SJCRH30 (cell line): ENCODE results near the gene RWDD4. TPM values are rescaled to one million over a fixed set of nuclear protein-coding genes. Genes with fewer than 3 reads are reported as not detected.

Source experiments
- DNase-seq, 2 experiments: peaks; one replicate each; pipeline ENCODE4 v3.0.0-alpha.2; 2015 to 2020
- H3K27ac ChIP-seq: fragments of 250-450 bp; sonication (Bioruptor Pico); 2 replicates; pipeline ENCODE4 v1.5.1; 2020; ENCODE audit warnings: mild to moderate bottlenecking, moderate library complexity
- H3K27me3 ChIP-seq: fragments of 250-450 bp; sonication (Bioruptor Pico); 2 replicates; pipeline ENCODE4 v1.5.1; 2020; ENCODE audit warnings: mild to moderate bottlenecking, moderate library complexity
- H3K36me3 ChIP-seq: fragments of 250-450 bp; sonication (Bioruptor Pico); 2 replicates; pipeline ENCODE4 v1.5.1; 2020; ENCODE audit warnings: mild to moderate bottlenecking, moderate library complexity
- H3K4me1 ChIP-seq: fragments of 250-450 bp; sonication (Bioruptor Pico); 2 replicates; pipeline ENCODE4 v1.5.1; 2020; ENCODE audit warnings: mild to moderate bottlenecking, moderate library complexity
- H3K4me3 ChIP-seq: fragments of 250-450 bp; sonication (Bioruptor Pico); 2 replicates; pipeline ENCODE4 v1.5.1; 2020; ENCODE audit warnings: mild to moderate bottlenecking, moderate library complexity
- H3K9me3 ChIP-seq: fragments of 250-450 bp; sonication (Bioruptor Pico); replicated peaks from 2 replicates; pipeline ENCODE4 v1.5.1; 2020; ENCODE audit warnings: mild to moderate bottlenecking, moderate library complexity
- total RNA-seq: library from RNA; depleted of rRNA; stranded (reverse); fragments of >200 nt; shearing (Covaris generic); gene quantifications from 2 replicates; pipeline ENCODE4 v1.2.3, GENCODE V29; 2014

Gene RWDD4
- total RNA-seq, 1 experiment from 2014 or later = 26.3 TPM

DNA sequence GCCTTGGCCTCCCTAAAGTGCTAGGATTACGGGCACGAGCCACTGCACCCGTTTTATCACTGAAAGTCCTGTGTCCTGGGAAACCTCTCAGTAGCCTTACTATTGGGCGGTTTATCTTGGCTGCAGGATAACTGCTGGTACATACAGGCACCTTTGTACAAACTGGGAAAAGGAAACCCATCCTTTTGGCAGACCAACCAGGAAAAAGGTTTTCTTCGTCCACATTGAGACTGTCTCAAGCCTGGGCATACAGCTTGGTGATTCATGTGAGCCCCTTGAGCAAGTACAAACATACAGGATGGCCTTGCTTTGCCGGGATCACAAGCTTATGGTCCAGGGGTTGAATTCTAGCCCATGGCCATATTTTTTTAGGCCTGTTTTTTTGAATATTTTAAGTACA lies 32.8 kb downstream of the RWDD4 start:
- DNase-seq = no peak
- H3K27ac ChIP-seq = no peak overlapping the region
- H3K9me3 ChIP-seq = no peaks in the 10 kb centered on the region
- no peaks in the 10 kb centered on the region for H3K36me3 ChIP-seq
- H3K4me3 ChIP-seq = no peak overlapping the region
- no peaks in the 10 kb centered on the region for H3K27me3 ChIP-seq
- H3K4me1 ChIP-seq = no peaks in the 10 kb centered on the region

DNA sequence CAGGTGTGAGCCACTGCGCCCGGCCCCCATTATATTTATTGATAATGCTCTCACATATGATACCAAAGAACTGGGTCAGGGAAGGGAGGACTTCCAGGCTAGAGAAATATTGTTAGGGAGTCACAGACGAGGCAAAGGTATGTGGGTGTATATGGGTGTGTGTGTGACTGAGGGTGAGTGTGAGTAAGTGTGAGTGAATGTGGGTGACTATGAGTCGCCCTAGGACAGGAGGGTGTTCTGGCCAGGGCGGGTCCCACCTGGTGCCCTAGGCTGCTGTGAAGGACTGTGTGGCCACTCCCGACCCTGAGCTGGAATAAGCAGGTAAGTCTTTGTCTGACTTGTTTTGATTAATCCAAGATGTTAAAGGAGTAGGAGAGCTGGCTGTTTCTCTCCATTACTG lies 34.4 kb downstream of the RWDD4 start:
- Histone ChIP-seq H3K27me3 (no peaks in the 10 kb centered on the region), H3K36me3 (no peaks in the 10 kb centered on the region), H3K27ac (no peak overlapping the region), H3K4me1 (no peaks in the 10 kb centered on the region), H3K9me3 (no peaks in the 10 kb centered on the region), H3K4me3 (no peak overlapping the region)
- DNase-seq = no peak

GRCh38 chr4:183621875-183622274 lies 37.1 kb downstream of the RWDD4 start:
- no peak for DNase-seq
- Histone ChIP-seq H3K27ac (no peak overlapping the region), H3K4me3 (no peak overlapping the region), H3K9me3 (no peaks in the 10 kb centered on the region), H3K36me3 (no peaks in the 10 kb centered on the region), H3K27me3 (no peaks in the 10 kb centered on the region), H3K4me1 (0 out of 2 replicates have a peak, but pooled peaks cover 3% of the 10 kb centered on the region)

- no peaks in the 10 kb centered on the region for H3K27me3 ChIP-seq
- H3K36me3 ChIP-seq = no peaks in the 10 kb centered on the region
- H3K4me1 ChIP-seq = 0 out of 2 replicates have a peak, but pooled peaks cover 3% of the 10 kb centered on the region
- H3K9me3 ChIP-seq = no peaks in the 10 kb centered on the region
- no peak overlapping the region for H3K4me3 ChIP-seq
- no peak overlapping the region for H3K27ac ChIP-seq
- DNase-seq = no peak
Measured at GRCh38 chr4:183620421-183620820, 38.6 kb downstream of the RWDD4 start.

DNA sequence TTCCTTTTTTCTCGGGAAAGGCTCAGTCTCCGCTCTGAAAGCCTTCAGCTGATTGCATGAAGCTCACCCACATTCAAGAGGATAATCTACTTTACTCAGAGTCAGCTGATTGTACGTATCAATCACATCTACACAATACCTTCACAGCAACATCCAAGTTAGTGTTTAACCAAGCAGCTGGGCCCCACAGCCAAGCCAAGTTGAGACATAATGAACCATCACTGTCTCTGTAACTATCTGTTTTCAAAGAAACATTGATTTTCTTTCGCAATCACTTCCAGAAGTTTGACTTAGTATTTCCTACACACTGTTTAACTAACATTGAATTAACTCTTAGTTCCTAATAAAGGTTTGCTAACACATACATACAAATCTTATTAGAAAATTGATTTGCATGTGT lies 40.3 kb downstream of the RWDD4 start:
- Histone ChIP-seq H3K4me3 (no peak overlapping the region), H3K27me3 (no peaks in the 10 kb centered on the region), H3K9me3 (no peaks in the 10 kb centered on the region), H3K27ac (no peak overlapping the region), H3K4me1 (0 out of 2 replicates have a peak, but pooled peaks cover 3% of the 10 kb centered on the region), H3K36me3 (no peaks in the 10 kb centered on the region)
- DNase-seq = no peak

- H3K36me3 ChIP-seq = no peaks in the 10 kb centered on the region
- H3K4me3 ChIP-seq = no peak overlapping the region
- H3K27me3 ChIP-seq = no peaks in the 10 kb centered on the region
- no peaks in the 10 kb centered on the region for H3K9me3 ChIP-seq
- DNase-seq = no peak
- 0 out of 2 replicates have a peak, but pooled peaks cover 3% of the 10 kb centered on the region for H3K4me1 ChIP-seq
- no peak overlapping the region for H3K27ac ChIP-seq
Measured at GRCh38 chr4:183617075-183617474, 41.9 kb downstream of the RWDD4 start.

DNA sequence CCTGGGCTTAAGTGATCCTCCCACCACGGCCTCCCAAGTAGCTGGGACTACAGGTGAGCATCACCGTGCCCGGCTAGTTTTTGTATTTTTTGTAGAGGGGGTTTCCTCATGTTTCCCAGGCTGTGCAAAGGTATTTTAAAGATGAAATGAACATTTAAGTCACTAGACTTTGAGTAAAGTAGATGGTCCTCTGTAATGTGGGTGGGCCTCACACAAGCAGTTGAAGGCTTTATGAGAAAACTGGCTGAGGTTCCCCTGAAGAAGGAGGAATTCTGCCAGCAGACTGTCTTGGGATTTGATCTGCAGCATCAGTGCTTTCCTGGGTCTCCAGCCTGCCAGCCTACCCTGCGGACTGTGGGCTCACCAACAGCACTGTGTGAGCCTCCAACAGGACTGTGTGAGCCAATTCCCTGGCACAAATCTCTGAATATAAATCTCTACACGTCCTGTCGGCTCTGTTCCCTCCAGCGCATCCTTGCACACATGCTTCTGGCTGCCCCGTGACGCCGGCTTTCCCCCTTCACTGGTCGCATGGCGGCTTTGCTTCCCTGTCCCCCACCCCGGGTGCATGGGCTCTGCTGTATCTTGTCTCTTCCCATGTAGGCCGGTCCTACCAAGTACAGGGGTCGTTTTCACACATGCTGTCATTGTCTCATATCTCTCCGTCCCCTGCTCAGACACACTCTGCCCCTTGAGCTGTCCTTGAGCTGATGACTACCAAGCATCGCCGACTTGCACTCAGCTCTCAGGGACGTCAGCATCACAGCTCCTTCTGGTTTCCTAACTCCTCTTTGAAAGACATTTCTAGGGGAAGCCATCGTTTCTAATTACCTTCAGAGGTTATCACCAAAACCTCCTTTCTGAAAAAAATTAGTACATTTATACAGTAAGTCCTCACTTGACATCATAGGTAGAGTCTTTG lies 46.4 kb downstream of the RWDD4 start:
- H3K4me1 ChIP-seq = no peaks in the 10 kb centered on the region
- no peaks in the 10 kb centered on the region for H3K27me3 ChIP-seq

GRCh38 chr4:183611210-183611830 lies 47.7 kb downstream of the RWDD4 start:
- Histone ChIP-seq H3K4me3 (no peak overlapping the region), H3K36me3 (no peaks in the 10 kb centered on the region), H3K27me3 (no peaks in the 10 kb centered on the region), H3K4me1 (no peaks in the 10 kb centered on the region), H3K27ac (no peak overlapping the region), H3K9me3 (no peaks in the 10 kb centered on the region)
- DNase-seq = no peak

More for the DNA sequence above, 46.4 kb downstream of the RWDD4 start:
- Histone ChIP-seq H3K4me3 (no peak overlapping the region), H3K36me3 (no peaks in the 10 kb centered on the region), H3K9me3 (no peaks in the 10 kb centered on the region), H3K27ac (no peak overlapping the region)
- DNase-seq = no peak

DNA sequence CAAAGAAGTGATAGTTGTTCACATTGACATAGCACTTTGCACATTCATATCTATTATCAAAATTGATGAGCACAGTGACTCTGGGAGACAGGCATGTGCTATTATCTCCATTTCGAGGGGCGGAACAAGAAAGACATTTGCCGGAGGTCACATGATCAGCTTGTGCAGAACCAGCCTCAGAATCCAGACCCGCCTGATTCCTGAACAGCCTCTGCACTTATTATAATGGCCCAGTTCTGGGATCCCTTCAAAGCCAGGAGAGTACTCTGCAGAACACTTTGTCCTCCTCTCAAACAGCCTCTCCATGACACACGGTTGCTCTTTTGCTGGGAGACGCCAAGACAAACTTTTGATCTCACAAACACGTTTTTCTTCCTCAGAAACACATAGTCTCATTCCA lies 48.4 kb downstream of the RWDD4 start:
- Histone ChIP-seq H3K36me3 (no peaks in the 10 kb centered on the region), H3K27me3 (no peaks in the 10 kb centered on the region), H3K4me3 (no peak overlapping the region), H3K9me3 (no peaks in the 10 kb centered on the region), H3K4me1 (no peaks in the 10 kb centered on the region), H3K27ac (no peak overlapping the region)
- DNase-seq = no peak

GRCh38 chr4:183610033-183610432 lies 49.0 kb downstream of the RWDD4 start:
- Histone ChIP-seq H3K4me1 (no peaks in the 10 kb centered on the region), H3K4me3 (no peak overlapping the region), H3K27ac (no peak overlapping the region), H3K27me3 (no peaks in the 10 kb centered on the region), H3K36me3 (no peaks in the 10 kb centered on the region), H3K9me3 (no peaks in the 10 kb centered on the region)
- DNase-seq = peak; percentile 7 to 30

GRCh38 chr4:183609151-183609550 lies 49.8 kb downstream of the RWDD4 start:
- no peaks in the 10 kb centered on the region for H3K27me3 ChIP-seq
- no peak for DNase-seq
- H3K9me3 ChIP-seq = no peaks in the 10 kb centered on the region
- H3K4me3 ChIP-seq = no peak overlapping the region
- no peak overlapping the region for H3K27ac ChIP-seq
- no peaks in the 10 kb centered on the region for H3K4me1 ChIP-seq
- H3K36me3 ChIP-seq = no peaks in the 10 kb centered on the region

- Histone ChIP-seq H3K27ac (no peak overlapping the region), H3K36me3 (no peaks in the 10 kb centered on the region), H3K9me3 (no peaks in the 10 kb centered on the region), H3K4me1 (no peaks in the 10 kb centered on the region), H3K4me3 (no peak overlapping the region), H3K27me3 (no peaks in the 10 kb centered on the region)
- DNase-seq = no peak
Measured at GRCh38 chr4:183607894-183608293, 51.1 kb downstream of the RWDD4 start.

- H3K4me3 ChIP-seq = no peak overlapping the region
- H3K4me1 ChIP-seq = no peaks in the 10 kb centered on the region
- no peaks in the 10 kb centered on the region for H3K9me3 ChIP-seq
- no peak for DNase-seq
- no peak overlapping the region for H3K27ac ChIP-seq
- no peaks in the 10 kb centered on the region for H3K27me3 ChIP-seq
- no peaks in the 10 kb centered on the region for H3K36me3 ChIP-seq
Measured at GRCh38 chr4:183602557-183603027, 56.4 kb downstream of the RWDD4 start.

DNA sequence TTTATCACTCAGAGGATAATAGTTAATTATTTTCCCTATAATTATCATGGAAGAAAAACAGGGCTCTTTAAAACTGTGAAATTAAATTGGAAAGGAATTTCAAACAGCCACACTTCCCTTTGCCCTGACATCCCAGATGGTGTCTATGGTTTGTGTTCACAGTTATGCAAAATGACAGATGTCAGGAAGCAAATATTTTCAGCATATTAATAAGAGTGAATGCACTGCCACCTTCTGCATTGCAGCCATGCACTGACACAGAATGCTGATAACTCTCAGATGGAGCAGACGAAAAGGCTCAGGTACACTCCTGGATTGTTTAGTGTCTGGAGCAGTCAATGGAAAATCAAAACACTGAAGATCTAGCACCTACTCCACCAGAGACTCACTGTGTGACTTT lies 57.6 kb downstream of the RWDD4 start:
- Histone ChIP-seq H3K4me3 (no peak overlapping the region), H3K36me3 (no peaks in the 10 kb centered on the region), H3K27ac (no peak overlapping the region), H3K9me3 (no peaks in the 10 kb centered on the region), H3K4me1 (no peaks in the 10 kb centered on the region), H3K27me3 (no peaks in the 10 kb centered on the region)
- no peak for DNase-seq

DNA sequence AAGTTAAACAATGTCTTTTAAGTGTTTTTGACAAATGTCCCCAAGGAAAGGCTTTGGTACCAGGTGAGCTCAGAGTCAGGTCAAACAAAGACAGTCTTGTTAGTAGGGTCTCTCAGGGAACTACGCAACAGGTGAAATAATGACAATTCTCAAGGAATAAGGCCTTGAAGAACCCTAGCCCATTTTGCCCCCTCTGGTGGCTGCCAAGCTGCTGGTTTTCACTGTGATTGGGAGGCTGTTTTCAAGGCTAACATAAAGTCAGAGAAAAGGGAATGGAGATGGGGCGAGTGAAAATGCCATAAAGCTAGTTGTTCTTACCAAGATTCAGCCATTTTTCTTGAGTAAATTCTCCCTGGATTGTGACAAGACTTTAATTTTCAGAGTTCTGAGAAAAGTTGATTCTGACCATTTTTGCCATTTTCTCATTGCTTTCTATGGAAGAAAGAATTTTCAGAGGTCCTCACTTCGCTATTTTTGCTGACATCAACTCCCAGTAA lies 58.7 kb downstream of the RWDD4 start:
- Histone ChIP-seq H3K27me3 (no peaks in the 10 kb centered on the region), H3K36me3 (no peaks in the 10 kb centered on the region), H3K27ac (no peak overlapping the region), H3K4me1 (no peaks in the 10 kb centered on the region), H3K9me3 (no peaks in the 10 kb centered on the region), H3K4me3 (no peak overlapping the region)
- no peak for DNase-seq
